DOHH2 (cell line): ENCODE results near the gene HMX1.

Experiments
- H3F3A ChIP-seq: fragments of 200-600 bp; sonication (generic), shearing (Covaris generic); 2 replicates; pipeline ENCODE4 v1.6.0; 2016; ENCODE audit warnings: antibody characterized with exemption, mild to moderate bottlenecking; ENCODE audit not compliant: control insufficient read depth, insufficient read depth
- H3K27ac ChIP-seq: fragments of 200-600 bp; sonication (generic); 2 replicates; pipeline ENCODE4 v1.5.1; 2014; ENCODE audit warnings: low read depth, mild to moderate bottlenecking, low read length, moderate library complexity
- H3K27me3 ChIP-seq: fragments of 200-600 bp; sonication (generic); 2 replicates; pipeline ENCODE4 v1.6.1; 2014; ENCODE audit warnings: mild to moderate bottlenecking, low read length, mixed read lengths; ENCODE audit not compliant: control insufficient read depth
- H3K36me3 ChIP-seq: fragments of 200-600 bp; sonication (generic); 2 replicates; pipeline ENCODE4 v1.6.1; 2014; ENCODE audit warnings: mild to moderate bottlenecking, low read length, moderate library complexity, mixed read lengths; ENCODE audit not compliant: control insufficient read depth
- H3K4me1 ChIP-seq: fragments of 200-600 bp; sonication (generic); 2 replicates; pipeline ENCODE4 v1.6.1; 2014; ENCODE audit warnings: mild to moderate bottlenecking, low read length, mixed read lengths; ENCODE audit not compliant: control insufficient read depth
- H3K4me2 ChIP-seq: fragments of 200-600 bp; sonication (generic); 2 replicates; pipeline ENCODE4 v1.6.0; 2014; ENCODE audit warnings: mild to moderate bottlenecking, low read length, moderate library complexity
- H3K4me3 ChIP-seq: fragments of 200-600 bp; sonication (generic); 2 replicates; pipeline ENCODE4 v1.5.1; 2014; ENCODE audit warnings: mild to moderate bottlenecking, low read length, mixed read lengths
- H3K79me2 ChIP-seq: fragments of 200-600 bp; sonication (generic); 2 replicates; pipeline ENCODE4 v1.6.1; 2014; ENCODE audit warnings: mild to moderate bottlenecking, low read length, mixed read lengths; ENCODE audit not compliant: control insufficient read depth
- H3K9me2 ChIP-seq: fragments of 200-600 bp; sonication (generic); replicated peaks from 2 replicates; pipeline ENCODE4 v1.6.1; 2014; ENCODE audit warnings: mild to moderate bottlenecking, low read length, mixed read lengths; ENCODE audit not compliant: control insufficient read depth
- H3K9me3 ChIP-seq: fragments of 200-600 bp; sonication (generic); 2 replicates; pipeline ENCODE4 v1.6.1; 2014; ENCODE audit warnings: antibody characterized with exemption, low read length, mixed read lengths; ENCODE audit not compliant: control insufficient read depth, insufficient read depth
- H4K20me1 ChIP-seq: fragments of 200-600 bp; sonication (generic); 2 replicates; pipeline ENCODE4 v1.6.0; 2014; ENCODE audit warnings: low read depth, mild to moderate bottlenecking, antibody characterized with exemption, low read length, moderate library complexity; ENCODE audit not compliant: control insufficient read depth, insufficient read depth
- CTCF ChIP-seq: fragments of 200-600 bp; sonication (generic); IDR thresholded peaks from one replicate; pipeline ENCODE4 v1.5.1; 2014; ENCODE audit warnings: antibody characterized with exemption, mild to moderate bottlenecking, low read depth, low read length; ENCODE audit not compliant: poor library complexity, severe bottlenecking
- EZH2phosphoT487 ChIP-seq: fragments of 200-600 bp; sonication (generic); IDR thresholded peaks from 2 replicates; pipeline ENCODE4 v1.6.1; 2017; ENCODE audit warnings: borderline replicate concordance, mild to moderate bottlenecking, antibody characterized with exemption, low read length, moderate library complexity, mixed read lengths

Gene HMX1

GRCh38 chr4:8874003-8874895 lies 2.6 kb upstream of the HMX1 start:
- Histone ChIP-seq H3K27me3 (no peaks in the 10 kb centered on the region), H3K9me2 (no peaks in the 10 kb centered on the region), H3K4me3 (no peak overlapping the region), H3F3A (no peaks in the 10 kb centered on the region), H3K4me2 (no peak overlapping the region), H3K27ac (no peak overlapping the region), H3K9me3 (peaks cover 6% of the 10 kb centered on the region; the same call in 1 of the 2 replicates), H3K79me2 (no peaks in the 10 kb centered on the region), H3K4me1 (no peaks in the 10 kb centered on the region), H4K20me1 (no peaks in the 10 kb centered on the region), H3K36me3 (no peaks in the 10 kb centered on the region)
- TF ChIP-seq CTCF (no peak), EZH2phosphoT487 (no peak)

GRCh38 chr4:8872402-8873291 lies 1.0 kb upstream of the HMX1 start:
- Histone ChIP-seq H3K79me2 (no peaks in the 10 kb centered on the region), H3K36me3 (no peaks in the 10 kb centered on the region), H3K27me3 (no peaks in the 10 kb centered on the region), H3K9me3 (peaks cover 6% of the 10 kb centered on the region; the same call in 1 of the 2 replicates), H3F3A (no peaks in the 10 kb centered on the region), H3K27ac (no peak overlapping the region), H3K4me1 (no peaks in the 10 kb centered on the region), H3K9me2 (no peaks in the 10 kb centered on the region), H3K4me3 (no peak overlapping the region), H4K20me1 (no peaks in the 10 kb centered on the region), H3K4me2 (no peak overlapping the region)
- TF ChIP-seq CTCF (no peak), EZH2phosphoT487 (no peak)

- Histone ChIP-seq H3K79me2 (no peaks in the 10 kb centered on the region), H3K9me3 (peaks cover 6% of the 10 kb centered on the region; the same call in 1 of the 2 replicates), H3K36me3 (no peaks in the 10 kb centered on the region), H3K4me1 (no peaks in the 10 kb centered on the region), H3K4me3 (no peak overlapping the region), H3K27ac (no peak overlapping the region), H3K27me3 (no peaks in the 10 kb centered on the region), H3K4me2 (no peak overlapping the region), H3F3A (no peaks in the 10 kb centered on the region), H3K9me2 (no peaks in the 10 kb centered on the region), H4K20me1 (no peaks in the 10 kb centered on the region)
- TF ChIP-seq EZH2phosphoT487: no peak
Observed at GRCh38 chr4:8870647-8871416, 807 bp downstream of the HMX1 start.
